Tibial artery (tissue), 4 donors: Measurements from ENCODE around the gene SMIM14.

ENCODE experiments used
- DNase-seq, 2 donors: peaks; one replicate each; pipeline ENCODE4 v3.0.0-alpha.2; 2019
- H3K27ac ChIP-seq, 2 donors: fragments of 200-600 bp; sonication (generic) in 1 of 2; 1 replicate in 1 of 2; 2 replicates in 1 of 2; pipeline ENCODE4 v1.5.1; 2018 to 2019; ENCODE audit warnings: mild to moderate bottlenecking in 1 of 2
- H3K27me3 ChIP-seq, 2 donors: fragments of 200-600 bp; sonication (generic) in 1 of 2; one replicate each; pipeline versions ENCODE4 v1.5.1 to v1.6.0; 2016 to 2019
- H3K36me3 ChIP-seq, 3 donors: fragments of 200-600 bp; sonication (generic) in 2 of 3; one replicate each; pipeline ENCODE4 v1.5.1; 2016 to 2019; ENCODE audit warnings: mild to moderate bottlenecking in 2 of 3
- H3K4me1 ChIP-seq, 4 donors: fragments of 200-600 bp; sonication (generic) in 2 of 4; 1 replicate in 3 of 4; 2 replicates in 1 of 4; pipeline ENCODE4 v1.5.1; 2016 to 2019
- H3K4me3 ChIP-seq, 2 donors: fragments of 200-600 bp; sonication (generic) in 1 of 2; 1 replicate in 1 of 2; 2 replicates in 1 of 2; pipeline ENCODE4 v1.5.1; 2018 to 2019; ENCODE audit warnings: mild to moderate bottlenecking in 2 of 2
- H3K9me3 ChIP-seq, 3 donors: fragments of 200-600 bp; sonication (generic) in 1 of 3; one replicate each; pipeline ENCODE4 v1.5.1; 2016 to 2019
- CTCF ChIP-seq, 2 experiments: fragments of 200-600 bp in 1 of 2; fragments of 450-650 bp in 1 of 2; IDR thresholded peaks; one replicate each; pipeline ENCODE4 v1.5.1; 2017 to 2019; ENCODE audit warnings: antibody characterized with exemption in 2 of 2, mild to moderate bottlenecking in 1 of 2, moderate library complexity in 1 of 2
- intact Hi-C: fragments of 100-400 bp; cut with DNase I; formaldehyde crosslinking; loops from one replicate; pipeline ENCODE4 v1.15.0; 2023; ENCODE audit warnings: low total_unique reads

SMIM14 gene

GRCh38 chr4:39587881-39588280, 50.8 kb downstream of the SMIM14 start:
- no peak overlapping the region for H3K4me3 ChIP-seq
- H3K36me3 ChIP-seq: peaks cover 4 to 13% (median 5%) of the 10 kb centered on the region in 3 donors
- H3K27me3 ChIP-seq: no peaks in the 10 kb centered on the region
- intact Hi-C loops: no loop called here
- no peak overlapping the region for H3K27ac ChIP-seq
- H3K9me3 ChIP-seq: no peaks in the 10 kb centered on the region
- TF ChIP-seq CTCF (IDR thresholded peaks at IDR 0.05): no peak
- DNase-seq: no peak
- no peaks in the 10 kb centered on the region for H3K4me1 ChIP-seq

GRCh38 chr4:39574946-39575345, 63.7 kb downstream of the SMIM14 start:
- Histone ChIP-seq H3K9me3 (no peaks in the 10 kb centered on the region), H3K4me3 (no peak overlapping the region), H3K36me3 (peaks cover 0 to 13% (median 0%) of the 10 kb centered on the region in 3 donors), H3K27me3 (no peaks in the 10 kb centered on the region), H3K27ac (no peak overlapping the region), H3K4me1 (peaks cover 0 to 11% (median 0%) of the 10 kb centered on the region in 4 donors)
- no peak for TF ChIP-seq CTCF (IDR thresholded peaks at IDR 0.05)
- intact Hi-C loops: no loop called here
- no peak for DNase-seq

GRCh38 chr4:39571504-39571903, 67.2 kb downstream of the SMIM14 start:
- no peak for TF ChIP-seq CTCF (IDR thresholded peaks at IDR 0.05)
- Histone ChIP-seq H3K4me3 (no peak overlapping the region), H3K27ac (no peak overlapping the region), H3K9me3 (no peaks in the 10 kb centered on the region), H3K27me3 (no peaks in the 10 kb centered on the region), H3K4me1 (peaks cover 0 to 10% (median 1%) of the 10 kb centered on the region in 4 donors), H3K36me3 (peaks cover 0 to 15% (median 3%) of the 10 kb centered on the region in 3 donors)
- intact Hi-C loops: no loop called here
- DNase-seq: no peak

GRCh38 chr4:39571054-39571453, 67.6 kb downstream of the SMIM14 start:
- Histone ChIP-seq H3K27ac (no peak overlapping the region), H3K27me3 (no peaks in the 10 kb centered on the region), H3K4me3 (no peak overlapping the region), H3K4me1 (peaks cover 0 to 10% (median 3%) of the 10 kb centered on the region in 4 donors), H3K36me3 (peaks cover 0 to 17% (median 6%) of the 10 kb centered on the region in 3 donors), H3K9me3 (no peaks in the 10 kb centered on the region)
- intact Hi-C loops: no loop called here
- DNase-seq: no peak
- TF ChIP-seq CTCF (IDR thresholded peaks at IDR 0.05): no peak

DNA sequence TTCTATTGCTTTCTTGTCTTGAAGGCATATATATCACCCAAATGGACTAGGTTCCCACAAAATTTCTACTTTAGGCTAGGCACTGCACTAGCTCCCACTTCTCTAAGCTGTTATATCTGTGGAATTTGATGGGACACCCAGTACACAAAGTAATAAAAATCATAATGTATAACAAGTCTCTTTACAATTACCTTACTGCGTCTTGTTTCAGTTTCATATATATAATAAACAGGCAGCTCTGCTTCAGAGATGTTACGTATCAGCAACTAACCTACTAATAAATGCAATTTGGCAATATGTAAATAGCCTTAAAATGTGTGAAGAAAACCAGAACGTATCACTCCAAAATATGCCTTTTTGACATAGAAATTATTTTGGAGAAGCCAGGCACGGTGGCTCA, 69.5 kb downstream of the SMIM14 start:
- DNase-seq: no peak
- no peaks in the 10 kb centered on the region for H3K9me3 ChIP-seq
- peaks cover 0 to 8% (median 3%) of the 10 kb centered on the region in 4 donors for H3K4me1 ChIP-seq
- TF ChIP-seq CTCF (IDR thresholded peaks at IDR 0.05): no peak
- no peak overlapping the region for H3K4me3 ChIP-seq
- H3K27me3 ChIP-seq: no peaks in the 10 kb centered on the region
- intact Hi-C loops: no loop called here
- peaks cover 5 to 30% (median 18%) of the 10 kb centered on the region in 3 donors for H3K36me3 ChIP-seq
- H3K27ac ChIP-seq: no peak overlapping the region

DNA sequence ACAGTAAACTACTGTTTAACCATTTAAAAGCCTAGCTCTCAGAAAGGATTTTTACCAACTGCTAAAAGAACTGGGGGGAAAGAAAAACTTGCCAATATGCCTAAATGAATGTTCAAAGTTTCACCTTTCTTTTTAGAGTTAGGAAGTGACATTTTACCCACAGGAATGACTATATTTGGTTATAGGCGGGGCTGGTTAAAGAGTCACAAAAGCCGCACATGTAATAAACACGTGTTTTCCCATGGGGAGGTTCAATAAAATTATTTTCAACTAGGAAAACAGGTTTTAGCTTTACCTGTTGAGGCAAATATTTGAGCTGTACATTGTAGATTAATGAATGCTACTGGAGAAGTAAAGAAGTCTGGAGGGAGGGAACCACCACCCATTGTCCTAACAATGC, 69.9 kb downstream of the SMIM14 start:
- intact Hi-C loops: no loop called here
- Histone ChIP-seq H3K9me3 (no peaks in the 10 kb centered on the region), H3K4me1 (peaks cover 0 to 8% (median 3%) of the 10 kb centered on the region in 4 donors), H3K27ac (no peak overlapping the region), H3K4me3 (no peak overlapping the region), H3K27me3 (no peaks in the 10 kb centered on the region), H3K36me3 (peaks cover 5 to 30% (median 18%) of the 10 kb centered on the region in 3 donors)
- no peak for DNase-seq
- TF ChIP-seq CTCF (IDR thresholded peaks at IDR 0.05): no peak
